KG1 (cell line): ENCODE results near the gene SGTA.
"Not testable (repeated sequence)": the region's sequence is repeated elsewhere in the genome, so short reads cannot be mapped to it uniquely, and the experiment has no call there.

ENCODE experiments used
- DNase-seq: peaks from one replicate; lab custom pipeline; 2025; lab: John Stamatoyannopoulos, UW

SGTA gene

DNA sequence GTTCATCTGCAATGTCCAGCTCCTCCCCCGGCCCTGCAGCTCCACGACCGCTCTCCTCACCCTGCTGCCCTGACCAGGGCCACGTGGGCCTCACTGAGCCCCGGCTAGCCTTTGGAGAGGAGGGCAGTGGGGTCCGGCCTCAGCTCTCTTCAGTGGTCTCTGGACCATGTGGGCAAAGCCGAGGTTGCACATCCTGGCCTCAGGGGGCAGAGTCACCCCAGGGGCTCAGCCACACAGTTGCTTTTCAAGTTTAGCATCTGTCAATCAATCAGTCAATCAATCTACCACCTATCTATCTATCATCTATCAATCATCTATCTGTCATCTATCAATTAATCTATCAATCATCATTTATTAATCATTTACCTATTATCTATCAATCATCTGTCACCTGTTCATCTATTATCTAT lies 58.9 kb downstream of the SGTA start:
- no peak for DNase-seq

DNA sequence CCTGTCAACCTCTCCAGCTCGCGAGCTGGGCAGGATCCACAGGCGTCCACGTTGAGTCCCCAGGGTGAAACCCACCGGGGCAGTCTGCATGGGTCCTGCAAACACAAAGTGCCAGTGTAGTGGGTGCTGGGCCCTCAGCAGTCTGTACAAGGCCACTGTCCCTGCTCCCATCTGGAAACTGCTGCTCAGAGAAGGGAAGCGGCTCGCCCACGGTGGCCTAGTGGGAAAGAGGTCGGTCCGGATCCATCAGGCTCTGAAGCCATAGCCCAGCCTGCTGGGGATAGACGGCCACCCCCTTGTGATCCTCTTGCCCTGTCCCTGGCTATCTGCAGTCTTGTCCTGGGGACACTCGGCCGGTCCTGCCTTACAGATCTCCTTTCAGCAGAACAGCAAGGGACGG lies 59.3 kb downstream of the SGTA start:
- no peak for DNase-seq

- no peak for DNase-seq
Measured at GRCh38 chr19:2723345-2723715, 59.7 kb downstream of the SGTA start.

- no peak for DNase-seq
Measured at GRCh38 chr19:2722541-2723344, 60.3 kb downstream of the SGTA start.

DNA sequence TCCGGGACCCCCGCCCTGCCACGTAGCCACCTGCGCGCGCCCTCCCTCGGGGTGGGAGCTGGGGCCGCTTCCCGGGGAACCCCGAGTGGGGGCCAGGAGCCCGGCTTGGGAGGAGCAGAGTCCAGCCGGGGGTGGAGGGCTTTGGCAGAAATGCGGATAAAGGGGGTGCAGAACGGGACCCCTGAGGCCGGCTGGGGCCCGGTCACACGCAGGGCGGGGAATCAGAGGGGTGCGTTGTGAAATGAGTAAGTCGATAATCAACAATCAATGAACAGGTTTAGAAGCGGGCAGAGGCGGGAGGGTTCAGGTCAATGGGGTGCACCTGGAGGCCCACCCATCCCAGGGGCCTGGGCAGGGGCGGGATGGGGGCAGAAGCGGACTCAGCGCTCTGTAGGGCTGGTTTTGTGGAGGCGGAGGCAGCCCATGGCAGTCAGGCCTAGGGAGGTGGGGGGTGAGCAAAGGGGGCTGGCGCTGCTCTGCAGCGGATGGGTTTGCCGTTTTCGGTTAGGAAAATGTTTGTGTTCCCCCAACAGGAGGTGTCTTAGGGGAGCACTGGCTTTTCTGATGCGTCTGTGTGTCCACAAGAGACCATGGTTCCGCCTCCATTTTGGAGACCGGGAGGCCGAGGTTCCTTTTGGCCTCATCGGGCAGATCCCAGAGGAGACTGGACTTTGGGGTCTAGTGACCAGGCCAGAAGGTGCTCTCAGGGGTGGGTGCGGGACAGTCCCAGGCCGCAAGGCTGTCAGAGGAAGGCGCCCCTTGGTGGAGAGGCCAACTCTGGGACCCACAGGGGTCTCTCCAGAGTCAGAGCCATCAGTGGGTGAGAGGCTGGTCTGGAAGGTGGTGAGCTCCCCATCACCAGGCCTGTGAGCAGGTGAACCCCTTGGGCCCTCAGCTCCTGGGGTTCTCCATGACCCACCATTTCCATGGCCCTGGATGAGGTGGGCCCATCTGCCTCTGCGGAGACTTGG lies 61.2 kb downstream of the SGTA start:
- no peak for DNase-seq

- DNase-seq, result no peak
Measured at GRCh38 chr19:2720777-2721569, 62.1 kb downstream of the SGTA start, which contains the start of gene DIRAS1. DIRAS1 (minus strand) TSS chr19:2721372; CDS start chr19:2717806, 3,566 bp downstream.

GRCh38 chr19:2719920-2720776 lies 62.9 kb downstream of the SGTA start:
- no peak for DNase-seq

DNA sequence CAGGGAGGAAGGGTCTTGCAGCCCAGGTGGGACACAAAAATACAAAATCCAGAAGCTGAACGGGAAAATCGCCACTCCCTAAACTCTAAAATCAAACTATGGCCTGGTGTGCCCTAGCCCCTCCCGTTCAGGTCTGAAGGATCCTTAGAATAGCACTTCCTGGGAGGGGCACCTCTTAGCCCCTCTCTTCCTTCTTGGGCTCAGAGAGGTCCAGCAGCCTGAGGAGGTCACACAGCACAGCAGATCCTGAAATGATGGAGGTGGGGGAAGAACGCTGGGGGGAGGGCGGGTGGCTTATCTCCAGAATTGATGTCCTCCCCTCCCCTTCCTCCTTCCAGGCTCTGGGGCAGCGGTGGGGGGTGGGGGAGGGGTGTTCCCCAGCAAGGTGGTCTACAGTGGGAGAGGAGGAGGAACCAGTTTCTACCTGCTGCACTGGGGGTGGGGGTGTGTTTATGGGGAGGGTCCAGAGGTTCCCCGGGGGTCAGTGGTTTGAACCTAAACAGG lies 63.8 kb downstream of the SGTA start:
- no peak for DNase-seq

GRCh38 chr19:2717638-2718541 lies 65.2 kb downstream of the SGTA start:
- DNase-seq, result no peak

DNA sequence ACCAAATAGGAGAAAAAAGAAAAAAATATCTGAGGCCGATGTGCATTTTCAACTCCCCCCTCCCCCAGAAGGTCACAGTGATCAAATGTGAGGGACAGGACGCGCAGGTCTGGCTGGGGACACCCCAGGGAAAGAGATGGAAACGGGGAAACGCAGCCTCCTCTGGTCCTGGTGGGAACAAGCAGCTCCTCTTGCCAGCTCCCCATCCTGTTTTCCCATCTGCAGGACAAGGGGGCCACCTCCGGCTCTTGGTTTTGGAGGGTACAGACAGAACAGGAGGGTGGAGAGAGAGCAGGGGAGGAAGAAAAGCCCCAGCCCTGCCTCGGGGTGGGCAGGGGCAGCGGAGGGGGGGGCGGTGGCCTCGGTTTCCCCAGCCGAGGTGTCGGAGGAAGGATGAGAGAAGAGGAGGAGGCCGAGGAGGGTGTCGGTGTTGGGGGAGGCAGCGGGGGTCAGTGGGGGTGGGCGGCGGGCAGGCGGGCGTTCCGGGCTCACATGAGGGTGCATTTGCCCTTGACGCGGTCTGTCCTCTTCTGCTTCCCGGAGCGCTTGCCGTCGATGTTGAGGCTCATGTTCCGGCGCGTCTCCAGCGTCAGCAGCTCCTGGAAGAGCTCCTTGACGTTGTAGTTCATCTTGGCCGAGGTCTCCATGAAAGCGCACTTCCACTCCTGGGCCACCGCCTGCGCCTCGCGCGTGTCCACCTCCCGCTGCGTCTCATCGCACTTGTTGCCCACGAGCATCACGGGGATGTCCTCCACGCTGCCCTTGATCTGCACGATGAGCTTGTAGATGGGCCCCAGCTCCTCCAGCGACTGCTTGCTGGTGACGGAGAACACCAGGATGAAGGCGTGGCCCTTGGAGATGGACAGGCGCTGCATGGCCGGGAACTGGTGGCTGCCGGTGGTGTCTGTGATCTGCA lies 66.1 kb downstream of the SGTA start:
- no peak for DNase-seq

DNA sequence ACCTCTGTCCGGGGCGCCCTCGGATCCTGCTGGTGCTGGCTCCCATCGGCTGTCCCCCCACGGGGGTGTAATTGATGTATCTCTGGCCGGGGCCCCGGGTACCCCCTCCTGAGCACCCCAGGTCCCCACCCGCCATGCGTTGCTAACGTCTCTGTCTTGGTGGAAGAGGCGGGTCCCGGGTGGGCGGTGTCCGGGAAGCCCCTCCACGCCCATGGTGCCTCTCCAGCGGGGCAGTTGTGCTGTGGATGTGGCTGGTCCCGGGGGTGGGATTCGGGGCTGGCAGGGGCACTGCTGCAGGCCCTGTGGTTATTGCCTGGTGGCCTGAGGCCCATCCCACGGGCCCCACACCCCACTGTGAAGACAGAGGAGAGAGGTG lies 66.8 kb downstream of the SGTA start:
- DNase-seq, result no peak

DNA sequence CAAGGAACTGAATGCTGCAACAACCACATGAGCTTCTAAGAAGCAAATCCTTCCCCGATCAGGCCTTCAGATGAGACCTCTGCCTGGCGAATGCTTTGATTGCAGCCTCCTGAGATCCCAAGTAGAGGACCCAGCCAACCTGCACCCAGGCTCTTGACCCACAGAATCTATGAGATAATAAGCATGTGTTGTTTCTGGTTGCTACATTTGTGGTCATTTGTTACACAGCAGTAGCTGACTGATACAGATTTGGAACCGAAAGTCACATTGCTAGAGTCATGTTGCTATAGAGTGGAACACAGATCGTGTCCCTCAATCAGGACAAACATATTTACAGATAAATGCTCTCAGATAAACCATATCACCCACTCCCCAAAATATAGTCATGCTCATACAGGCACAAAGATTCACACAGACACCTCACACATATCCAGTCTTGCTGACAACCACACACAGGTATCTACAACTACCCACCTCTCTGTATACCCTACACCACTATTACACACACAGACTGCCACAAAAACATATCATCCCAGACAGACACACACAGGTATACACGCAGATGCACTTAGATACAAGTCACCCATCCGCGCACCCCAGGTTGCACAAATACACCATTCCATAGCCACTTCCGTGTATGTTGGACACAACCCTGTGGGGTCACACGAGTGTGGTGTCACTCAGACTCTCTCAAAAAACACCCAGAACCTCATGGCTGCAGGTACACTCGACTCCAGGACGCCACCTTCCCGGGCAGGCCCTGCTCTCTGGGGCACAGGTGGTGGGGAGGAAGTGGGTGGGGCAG lies 67.4 kb downstream of the SGTA start:
- no peak for DNase-seq

- no peak for DNase-seq
Measured at GRCh38 chr19:2714531-2715269, 68.4 kb downstream of the SGTA start.

DNA sequence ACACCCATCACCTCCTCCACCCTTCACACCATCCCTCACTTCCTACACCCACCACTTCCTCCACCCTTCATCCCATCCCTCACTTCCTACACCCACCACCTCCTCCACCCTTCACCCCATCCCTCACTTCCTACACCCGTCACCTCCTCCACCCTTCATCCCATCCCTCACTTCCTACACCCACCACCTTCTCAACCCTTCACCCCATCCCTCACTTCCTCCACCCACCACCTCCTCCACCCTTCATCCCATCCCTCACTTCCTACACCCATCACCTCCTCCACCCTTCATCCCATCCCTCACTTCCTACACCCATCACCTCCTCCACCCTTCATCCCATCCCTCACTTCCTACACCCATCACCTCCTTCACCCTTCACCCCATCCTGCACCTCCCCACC lies 69.0 kb downstream of the SGTA start:
- not testable (repeated sequence) for DNase-seq

- not testable (repeated sequence) for DNase-seq
Measured at GRCh38 chr19:2713170-2713569, 69.9 kb downstream of the SGTA start.

- no peak for DNase-seq
Measured at GRCh38 chr19:2711875-2712205, 71.2 kb downstream of the SGTA start.

DNA sequence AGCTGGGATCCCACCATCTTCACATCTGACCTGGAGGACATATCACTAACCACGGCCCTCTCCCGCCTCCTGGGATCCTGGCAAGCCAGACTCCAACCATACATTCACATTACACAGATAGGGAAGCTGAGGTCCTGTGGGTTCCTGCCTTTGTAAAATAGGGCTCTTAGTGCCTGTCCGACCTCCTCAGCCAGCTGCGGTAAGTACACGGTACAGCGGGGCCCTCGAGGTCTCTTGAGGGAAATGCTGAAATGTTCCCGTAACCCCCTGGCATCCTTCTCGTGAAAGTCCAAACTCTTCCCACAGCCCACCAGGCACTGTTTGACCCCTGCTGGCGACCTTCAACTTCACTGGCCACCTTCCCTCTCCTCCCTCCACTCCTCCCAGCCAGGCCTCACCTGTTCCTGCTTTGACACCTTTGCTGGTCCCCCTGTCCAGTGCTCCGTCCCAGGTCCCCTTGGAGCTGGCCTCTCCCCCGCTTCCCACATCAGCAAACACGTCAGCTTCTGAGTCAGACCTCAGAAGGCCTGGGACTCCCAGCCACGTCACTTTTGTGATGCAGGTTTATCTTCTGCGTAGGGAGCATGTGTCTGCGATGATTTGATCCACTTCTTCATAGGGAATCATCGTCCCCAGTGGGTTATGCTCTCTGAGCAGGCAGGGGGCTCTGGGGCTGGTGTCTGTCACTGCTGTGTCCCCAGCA lies 71.8 kb downstream of the SGTA start:
- no peak for DNase-seq
